GM21423 (cell line): ENCODE data around the gene INTS15.
"Not testable (repeated sequence)": the region's sequence is repeated elsewhere in the genome, so short reads cannot be mapped to it uniquely, and the experiment has no call there.

Experiments used
- ATAC-seq: cut with Tn5 transposase; IDR thresholded peaks from one replicate; pipeline ENCODE4 v1.9.1; 2021; ENCODE audit warnings: mild to moderate bottlenecking, moderate library complexity; ENCODE audit not compliant: unreplicated experiment

INTS15 gene

DNA sequence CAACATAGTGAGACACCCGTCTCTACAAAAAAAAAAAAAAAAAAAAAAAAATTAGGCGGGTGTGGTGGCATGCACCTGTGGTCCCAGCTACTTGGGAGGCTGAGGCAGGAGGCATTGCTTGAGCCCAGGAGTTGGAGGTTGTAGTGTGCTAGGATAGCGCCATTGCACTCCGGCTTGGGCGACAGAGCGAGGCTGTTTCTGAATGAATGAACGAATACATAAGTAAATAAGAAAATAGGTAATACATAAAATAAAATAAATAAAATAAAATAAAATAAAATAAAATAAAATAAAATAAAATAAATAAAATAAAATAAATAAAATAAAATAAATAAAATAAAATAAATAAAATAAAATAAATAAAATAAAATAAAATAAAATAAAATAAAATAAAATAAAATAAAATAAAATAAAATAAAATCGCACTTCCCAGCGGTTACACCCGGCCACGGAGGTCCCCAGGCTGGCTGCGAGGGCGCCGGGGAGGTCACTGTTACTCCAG, 12.9 kb upstream of the INTS15 start:
- ATAC-seq = not testable (repeated sequence)

DNA sequence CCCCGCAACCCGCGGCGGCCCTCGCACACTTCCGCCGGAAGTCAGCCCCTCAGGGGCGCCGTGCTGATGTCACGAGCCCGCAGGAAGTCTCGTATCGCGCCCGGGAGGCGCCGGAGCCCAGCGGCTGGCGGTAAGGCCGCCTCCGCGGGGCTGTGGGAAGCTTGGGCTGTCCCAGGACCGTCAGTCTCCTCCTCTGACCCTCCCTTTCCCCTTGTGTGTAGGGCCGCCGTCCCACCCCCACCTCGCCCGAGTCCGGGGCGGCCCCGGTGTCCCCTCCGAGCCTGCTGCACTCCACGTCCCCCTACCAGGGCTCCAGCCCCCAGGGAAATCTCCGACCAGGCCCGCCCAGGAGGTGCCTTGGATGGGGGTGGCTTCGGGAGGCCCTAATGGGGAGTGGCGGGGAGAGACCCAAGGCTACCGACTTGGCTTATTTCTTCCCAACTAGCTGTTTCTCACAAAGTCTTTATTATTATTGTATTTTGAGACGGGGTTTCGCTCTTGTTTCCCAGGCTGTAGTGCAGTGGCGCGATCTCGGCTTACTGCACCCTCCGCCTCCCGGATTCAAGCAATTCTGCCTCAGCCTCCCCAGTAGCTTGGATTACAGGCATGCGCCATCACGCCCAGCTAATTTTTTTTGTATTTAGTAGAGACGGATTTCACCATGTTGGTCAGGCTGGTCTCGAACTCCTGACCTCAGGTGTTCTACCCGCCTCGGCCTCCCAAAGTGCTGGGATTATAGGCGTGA, 12.3 kb upstream of the INTS15 start, which contains the start of gene ZDHHC4:
Gene ZDHHC4, plus strand, starts transcription at position 86 of the 745 bp plus-strand sequence. CDS start 3,108 bp downstream, outside the sequence.
- ATAC-seq = peak; percentile 98

DNA sequence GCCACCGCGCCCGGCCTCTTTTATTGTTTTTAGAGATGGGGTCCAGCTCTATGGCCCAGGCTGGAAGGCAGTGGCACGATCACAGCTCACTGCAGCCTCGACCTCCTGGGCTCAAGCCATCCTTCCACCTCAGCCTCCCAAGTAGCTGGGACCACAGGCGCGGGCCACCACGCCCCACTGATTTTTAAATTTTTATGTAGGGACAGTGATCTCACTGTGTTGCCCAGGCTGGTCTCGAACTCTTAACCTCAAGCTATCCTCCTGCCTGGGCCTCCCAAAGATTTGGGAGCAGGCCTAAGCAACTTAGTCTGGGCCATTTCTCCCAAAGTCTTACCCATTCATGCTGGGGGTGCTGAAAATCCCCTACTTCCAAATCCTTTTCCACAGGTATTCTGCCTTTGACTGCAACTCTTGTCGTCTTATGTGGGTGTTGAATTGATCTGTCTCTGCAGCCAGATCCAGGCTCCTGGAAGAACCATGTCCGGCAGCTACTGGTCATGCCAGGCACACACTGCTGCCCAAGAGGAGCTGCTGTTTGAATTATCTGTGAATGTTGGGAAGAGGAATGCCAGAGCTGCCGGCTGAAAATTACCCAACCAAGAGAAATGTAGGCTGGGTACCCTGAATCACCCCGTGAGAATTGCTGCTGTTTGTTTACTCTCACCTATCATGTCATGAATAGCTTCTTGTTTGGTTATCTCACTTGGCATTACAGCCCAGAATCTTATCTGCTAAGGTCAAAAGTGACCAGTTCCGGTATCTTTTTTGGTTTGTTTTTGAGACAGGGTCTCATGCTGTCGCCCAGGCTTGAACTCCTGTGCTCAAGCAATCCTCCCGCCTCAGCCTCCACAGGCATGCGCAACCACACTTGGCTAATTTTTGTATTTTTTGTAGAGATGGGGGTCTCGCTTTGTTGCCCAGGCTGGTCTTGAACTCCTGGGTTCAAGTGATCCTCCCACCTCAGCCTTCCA, 11.4 kb upstream of the INTS15 start:
- ATAC-seq = no peak

DNA sequence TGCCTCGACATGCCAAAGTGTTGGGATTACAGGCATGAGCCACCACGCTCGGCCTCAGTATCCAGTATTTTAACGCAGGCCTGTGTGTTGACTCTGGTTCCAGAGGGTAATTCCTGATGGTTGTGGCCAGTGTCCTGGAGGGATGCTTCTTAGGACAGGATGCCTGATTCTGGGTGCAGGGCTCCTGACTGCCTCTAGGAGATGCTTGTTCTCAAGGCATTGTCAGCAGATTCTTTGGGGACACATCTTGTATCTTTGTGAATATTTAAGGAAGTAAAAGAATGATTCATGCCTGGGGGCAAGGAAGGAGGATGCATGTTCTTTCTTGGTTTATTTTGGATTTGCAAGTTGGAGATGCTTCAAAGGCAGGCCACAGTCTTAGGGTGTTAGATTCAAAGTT, 10.4 kb upstream of the INTS15 start:
- ATAC-seq = no peak

DNA sequence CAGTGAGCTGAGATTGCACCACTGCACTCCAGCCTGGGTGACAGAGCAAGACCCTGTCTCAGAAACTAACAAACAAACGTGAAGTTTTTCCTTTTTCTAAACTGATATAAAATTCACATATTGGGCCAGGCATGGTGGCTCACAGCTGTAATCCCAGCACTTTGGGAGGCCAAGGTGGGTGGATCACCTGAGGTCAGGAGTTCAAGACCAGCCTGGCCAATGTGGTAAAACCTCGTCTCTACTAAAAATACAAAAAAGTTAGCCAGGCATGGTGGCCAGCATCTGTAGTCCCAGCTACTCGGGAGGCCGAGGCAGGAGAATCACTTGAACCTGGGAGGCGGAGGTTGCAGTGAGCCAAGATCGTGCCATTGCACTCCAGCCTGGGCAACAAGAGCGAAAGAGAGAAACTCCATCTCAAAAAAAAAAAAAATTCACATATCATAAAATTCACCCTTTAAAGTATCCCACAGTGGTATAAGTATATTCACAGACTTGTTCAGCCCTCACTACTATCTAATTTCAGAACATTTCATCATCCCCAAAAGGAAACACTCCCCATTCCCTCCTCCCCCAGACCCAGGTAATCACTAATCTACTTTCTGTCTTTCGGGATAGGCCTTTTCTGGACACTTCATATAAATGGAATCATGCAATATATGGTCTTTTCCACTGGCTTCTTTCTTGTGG, 3.9 kb upstream of the INTS15 start:
- not testable (repeated sequence) for ATAC-seq

DNA sequence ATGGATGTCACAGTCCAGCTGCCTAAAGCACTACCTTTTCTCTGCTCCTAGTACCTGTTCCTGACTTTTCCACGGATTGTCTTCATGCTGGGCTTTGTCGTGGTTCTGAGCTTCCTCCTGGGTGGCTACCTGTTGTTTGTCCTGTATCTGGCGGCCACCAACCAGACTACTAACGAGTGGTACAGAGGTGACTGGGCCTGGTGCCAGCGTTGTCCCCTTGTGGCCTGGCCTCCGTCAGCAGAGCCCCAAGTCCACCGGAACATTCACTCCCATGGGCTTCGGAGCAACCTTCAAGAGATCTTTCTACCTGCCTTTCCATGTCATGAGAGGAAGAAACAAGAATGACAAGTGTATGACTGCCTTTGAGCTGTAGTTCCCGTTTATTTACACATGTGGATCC, 1.3 kb upstream of the INTS15 start:
- ATAC-seq = no peak

DNA sequence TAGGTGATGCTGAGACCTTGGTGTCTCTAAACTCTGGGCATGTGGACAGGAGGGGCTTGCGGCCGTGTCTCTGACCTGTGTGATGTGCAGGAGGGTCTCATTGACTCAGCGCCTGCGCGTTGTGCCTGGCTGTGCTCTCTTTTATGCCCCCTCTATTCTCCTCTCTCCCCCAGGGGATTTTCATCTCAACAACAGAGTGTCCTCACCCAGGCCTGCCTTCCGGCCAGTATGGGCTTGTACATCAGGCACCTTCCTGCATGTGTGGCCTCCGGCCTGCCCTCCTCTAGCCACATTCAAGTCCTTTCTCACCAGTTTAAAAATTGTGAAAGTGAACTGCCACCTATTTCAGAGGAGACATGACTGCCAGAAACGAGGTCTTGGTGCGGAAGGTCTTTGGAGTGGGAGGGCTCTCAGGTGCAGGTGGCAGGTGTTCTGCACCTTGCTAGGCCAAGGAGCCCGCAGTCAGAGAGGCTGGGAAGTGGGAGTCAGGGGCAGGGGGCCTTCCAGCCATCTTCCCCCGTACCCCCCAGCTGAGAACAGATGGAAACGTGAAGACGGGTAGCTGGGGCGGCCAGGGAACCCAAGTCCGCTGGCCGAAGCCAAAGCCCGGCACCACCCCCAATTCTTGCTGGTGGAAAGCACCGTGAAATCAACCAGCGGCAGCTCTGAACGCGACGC, 531 bp upstream of the INTS15 start:
- ATAC-seq = no peak

DNA sequence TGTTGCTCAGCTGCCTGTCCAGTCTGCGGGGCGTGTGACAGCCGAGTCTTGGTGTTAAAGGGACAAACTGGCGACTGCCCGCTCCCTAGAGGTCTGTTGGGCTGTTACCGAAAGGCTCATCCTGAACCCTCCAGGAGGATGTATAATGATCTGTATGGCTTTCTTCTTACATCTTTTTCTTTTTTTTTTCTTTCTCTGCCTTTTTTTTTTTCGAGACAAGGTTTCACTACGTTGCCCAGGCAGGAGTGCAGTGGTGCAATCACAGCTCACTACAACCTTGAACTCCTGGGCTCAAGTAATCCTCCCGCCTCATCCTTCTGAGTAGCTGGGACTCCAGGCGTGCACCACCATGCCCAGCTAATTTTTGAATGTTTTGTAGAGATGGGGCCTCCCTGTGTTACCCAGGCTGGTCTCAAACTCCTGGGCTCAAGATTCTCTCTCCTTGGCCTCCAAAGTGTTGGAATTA, 857 bp downstream of the INTS15 start:
- no peak for ATAC-seq

DNA sequence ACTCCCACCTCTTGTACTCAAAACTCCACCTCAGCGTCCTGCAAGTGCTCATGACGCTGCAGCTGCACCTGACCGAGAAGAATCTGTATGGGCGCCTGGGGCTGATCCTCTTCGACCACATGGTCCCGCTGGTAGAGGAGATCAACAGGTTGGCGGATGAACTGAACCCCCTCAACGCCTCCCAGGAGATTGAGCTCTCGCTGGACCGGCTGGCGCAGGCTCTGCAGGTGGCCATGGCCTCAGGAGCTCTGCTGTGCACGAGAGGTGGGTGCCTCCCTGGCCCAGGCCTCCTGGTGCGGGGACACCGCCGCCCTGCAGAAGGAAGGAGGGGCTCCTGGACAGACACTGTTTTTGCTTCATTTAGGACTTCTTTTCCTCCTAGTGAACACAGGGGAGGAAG, 10.3 kb downstream of the INTS15 start:
- no peak for ATAC-seq

DNA sequence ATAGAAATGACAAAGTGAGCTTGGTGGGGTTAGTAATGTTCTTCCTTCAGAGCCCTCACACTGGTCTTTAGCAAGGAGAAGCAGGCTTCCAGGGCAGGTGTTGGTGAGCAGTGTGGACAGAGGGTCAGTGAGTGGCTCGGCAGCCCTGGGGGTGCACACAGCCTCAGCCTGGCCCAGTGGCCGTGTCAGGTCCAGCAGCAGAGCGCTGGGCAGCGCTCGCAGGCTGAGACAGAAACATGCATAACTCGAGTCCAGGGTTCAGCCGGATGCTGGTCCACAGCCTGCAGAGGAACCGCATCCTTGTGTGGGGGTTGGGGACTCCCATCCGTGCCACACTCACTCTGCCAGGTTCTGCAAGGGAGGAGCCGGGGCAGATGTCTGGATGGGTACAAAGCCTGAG, 14.6 kb downstream of the INTS15 start:
- ATAC-seq = no peak

DNA sequence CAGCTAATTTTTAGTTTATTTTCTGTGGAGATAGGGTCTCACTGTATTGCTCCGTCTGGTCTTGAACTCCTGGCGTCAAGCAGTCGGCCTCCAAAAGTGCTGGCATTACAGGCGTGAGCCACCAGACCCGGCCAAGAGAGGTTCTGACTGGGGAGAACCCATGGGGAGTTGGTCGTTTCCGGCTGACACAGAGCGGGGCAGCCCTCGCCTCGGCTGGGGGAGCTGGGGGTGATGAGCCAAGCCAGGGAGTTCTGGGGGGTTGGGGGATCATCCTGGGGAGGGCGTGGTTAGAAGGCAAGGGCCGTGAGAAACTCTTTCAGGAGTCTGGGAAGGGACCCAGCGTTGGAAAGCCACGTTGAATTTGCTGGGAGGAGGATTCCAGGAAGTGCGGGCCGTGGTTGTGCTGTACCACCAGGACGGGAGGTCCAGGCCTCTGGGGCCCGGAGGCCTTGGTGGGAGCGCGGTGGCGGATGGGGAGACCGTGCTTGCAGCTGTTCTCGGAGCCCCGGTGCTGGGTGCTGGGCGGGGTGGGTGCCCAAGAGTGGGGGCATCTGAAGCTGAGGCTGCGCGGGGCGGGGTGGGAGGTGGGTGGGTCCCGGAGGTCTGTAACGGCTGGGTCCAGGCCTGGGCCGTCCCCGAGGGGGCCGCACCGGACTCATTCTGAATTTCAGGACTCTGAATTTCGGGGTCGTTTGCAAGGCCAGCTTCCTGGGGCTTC, 17.2 kb downstream of the INTS15 start:
- no peak for ATAC-seq

DNA sequence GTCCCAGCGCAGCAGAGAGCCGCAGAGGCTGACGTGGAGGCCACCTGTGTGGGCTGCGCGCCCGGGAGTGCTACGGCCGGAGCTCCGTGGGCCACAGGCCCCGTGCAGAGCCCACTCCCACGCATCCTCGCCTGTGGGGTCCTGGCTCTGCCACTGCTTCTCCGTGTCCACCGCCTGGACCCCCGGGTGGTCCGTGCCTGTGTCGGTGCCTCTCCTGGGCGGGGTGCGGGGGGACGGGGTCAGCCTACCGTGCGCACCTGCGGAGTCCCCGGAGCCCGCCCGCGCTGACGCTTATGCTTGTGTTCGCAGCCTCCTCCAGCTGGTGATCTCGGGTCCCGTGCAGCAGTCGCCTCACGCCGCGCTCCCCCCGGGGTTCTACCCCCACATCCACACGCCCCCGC, 17.8 kb downstream of the INTS15 start:
- ATAC-seq = no peak

DNA sequence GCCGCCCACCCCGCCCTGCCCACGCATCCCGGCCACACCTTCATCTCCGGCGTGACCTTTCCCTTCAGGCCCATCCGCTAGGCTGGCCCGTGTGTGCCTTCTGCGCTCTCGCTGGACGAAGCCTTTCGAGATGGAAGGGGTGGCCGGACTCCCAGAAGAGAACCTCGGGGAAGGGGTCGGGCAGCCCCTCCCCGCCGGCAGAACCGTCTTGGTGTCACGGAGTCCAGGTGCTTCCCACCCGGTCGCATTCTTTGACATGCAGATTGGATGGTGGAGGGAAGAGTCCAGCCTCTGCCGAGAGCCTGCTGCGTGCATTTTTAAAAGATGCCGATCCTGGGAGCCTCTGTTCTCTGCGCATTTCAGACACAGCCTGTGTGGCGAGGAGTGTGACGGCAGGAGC, 18.3 kb downstream of the INTS15 start:
- no peak for ATAC-seq

DNA sequence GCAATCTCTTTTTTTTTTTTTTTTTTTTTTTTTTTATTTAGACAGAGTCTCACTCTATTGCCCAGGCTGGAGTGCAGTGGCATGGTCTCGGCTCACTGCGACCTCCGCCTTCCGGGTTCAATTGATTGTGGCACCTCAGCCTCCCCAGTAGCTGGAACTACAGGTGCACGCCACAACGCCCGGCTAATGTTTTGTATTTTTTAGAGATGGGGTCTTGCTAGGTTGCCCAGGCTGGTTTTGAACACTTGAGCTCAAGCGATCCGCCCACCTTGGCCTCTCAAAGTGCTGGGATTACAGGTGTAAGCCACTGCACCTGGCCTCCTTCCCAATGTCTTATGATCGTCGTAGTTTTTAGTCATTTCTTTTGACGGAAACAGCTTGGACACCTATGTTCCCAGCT, 19.0 kb downstream of the INTS15 start:
- ATAC-seq = no peak

DNA sequence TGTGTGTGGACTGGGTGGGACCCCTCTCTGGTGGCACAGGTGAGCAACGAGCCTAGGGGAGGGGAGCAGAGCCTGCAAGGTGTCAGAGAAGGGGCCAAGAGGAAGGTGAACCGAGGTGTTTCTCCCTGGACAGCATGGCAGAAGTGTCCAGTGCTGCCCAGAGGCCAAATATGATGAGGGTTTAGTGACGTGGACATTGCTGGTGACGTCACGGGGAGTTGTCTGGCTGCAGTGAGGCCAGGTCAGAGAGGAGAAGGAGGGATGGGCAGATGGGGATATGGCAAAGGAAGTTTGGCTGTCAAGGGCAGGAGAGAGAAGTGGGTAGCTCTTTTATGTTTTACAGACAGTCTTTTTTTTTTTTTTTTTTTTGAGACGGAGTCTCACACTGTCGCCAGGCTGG, 23.0 kb downstream of the INTS15 start:
- ATAC-seq = no peak

DNA sequence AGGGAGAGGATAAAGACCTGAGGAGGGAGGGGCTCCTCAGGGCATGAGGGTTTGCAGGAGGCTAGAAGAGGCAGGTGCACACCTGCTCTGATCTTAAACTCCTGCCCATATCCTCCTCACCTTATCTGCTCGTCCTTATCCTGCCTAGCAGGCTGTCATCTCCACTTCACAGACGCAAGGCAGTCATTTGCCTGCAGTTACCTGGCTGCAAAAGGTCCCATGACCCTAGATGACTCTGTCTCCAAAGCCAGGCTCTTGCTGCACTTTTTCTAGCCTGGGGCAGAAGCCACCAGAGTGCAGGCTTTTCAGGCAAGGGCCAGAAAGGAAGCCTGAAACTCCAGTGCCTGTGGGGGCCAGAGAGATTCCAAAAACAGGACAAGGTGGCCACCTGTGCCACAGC, 23.9 kb downstream of the INTS15 start:
- ATAC-seq = no peak

DNA sequence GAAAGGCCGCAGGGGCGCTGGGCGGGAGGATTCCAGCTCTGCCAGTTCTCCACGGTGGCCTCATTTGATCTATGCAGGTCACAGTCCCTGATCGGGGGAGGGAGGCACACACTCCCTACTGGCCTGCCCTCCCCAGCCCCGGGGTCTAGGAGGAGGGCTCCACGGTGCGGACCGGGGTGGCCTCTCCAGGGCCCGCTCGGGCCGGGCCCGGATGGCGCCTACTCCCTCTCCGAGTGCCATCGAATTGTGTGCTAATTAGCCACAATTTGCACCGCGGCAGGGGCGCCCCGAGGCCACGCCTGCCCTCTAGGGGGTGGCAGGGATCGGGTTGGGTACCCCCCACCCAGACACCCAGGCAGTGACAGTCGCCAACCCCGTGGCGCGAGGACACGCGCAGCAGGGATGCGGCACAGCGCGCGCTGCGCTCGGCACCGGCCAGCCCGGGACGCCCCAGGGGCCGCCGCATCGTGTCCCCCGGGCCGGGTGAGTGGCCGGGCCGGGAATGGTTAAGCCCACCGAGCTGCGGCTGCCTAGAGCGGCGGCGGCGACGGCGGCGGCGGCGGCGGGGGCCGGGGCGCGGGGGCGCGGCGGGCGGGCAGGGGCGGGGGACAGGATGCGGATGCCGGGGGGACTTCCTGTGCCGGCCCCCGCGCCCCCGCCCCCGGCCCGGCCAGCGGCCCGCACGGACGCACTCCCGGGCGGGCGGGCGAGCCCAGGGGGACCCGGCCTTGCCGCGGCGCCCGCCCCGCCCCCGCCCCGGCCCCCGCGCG, 25.3 kb downstream of the INTS15 start, which contains the start of gene ZNF853:
Gene ZNF853, plus strand, starts transcription at position 658 of the 770 bp plus-strand sequence. CDS start 565 bp downstream, outside the sequence.
- ATAC-seq = no peak

DNA sequence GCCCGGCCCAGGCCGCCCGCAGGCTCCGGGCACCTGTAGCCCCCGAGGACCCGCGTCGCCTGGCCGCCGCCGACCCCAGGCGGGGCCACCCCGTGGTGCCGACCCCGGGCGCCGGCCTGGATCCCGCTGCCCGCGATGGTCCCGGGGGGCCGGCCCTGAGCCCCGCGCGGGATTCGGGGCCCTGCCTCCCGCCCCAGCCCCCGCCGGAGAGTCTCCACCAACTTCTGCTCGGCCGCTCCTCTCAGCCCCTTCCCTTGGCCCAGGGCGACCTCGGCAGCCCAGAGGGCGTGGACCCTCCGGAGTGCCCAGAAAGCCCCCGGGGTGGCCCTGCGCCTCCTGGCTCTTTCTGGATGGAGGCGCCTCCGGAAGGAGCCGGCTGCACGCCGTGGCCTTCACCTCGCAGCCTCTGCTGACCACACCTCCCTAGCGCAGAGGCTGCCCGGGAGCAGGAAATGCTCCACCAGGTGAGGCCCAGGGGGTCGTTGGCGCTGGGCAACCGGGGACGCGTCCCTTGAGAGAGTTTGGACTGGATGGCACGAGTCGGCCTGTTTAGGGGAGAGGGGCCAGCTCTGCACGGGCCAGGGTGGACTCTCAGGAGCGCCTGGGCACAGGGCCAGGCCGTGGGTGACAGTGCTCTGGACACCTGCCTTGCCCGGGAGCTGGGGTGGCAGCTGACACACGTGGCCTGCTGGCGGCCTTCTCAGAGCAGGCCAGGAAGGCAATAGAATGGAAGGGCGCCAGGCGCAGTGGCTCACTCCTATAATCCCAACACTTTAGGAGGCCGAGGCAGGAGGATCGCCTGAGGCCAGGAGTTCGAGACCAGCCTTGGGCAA, 26.1 kb downstream of the INTS15 start:
- no peak for ATAC-seq
